Transverse colon (tissue), 4 donors: ENCODE data around the gene TSTD2. TPM values are rescaled to one million over a fixed set of nuclear protein-coding genes. Genes with fewer than 3 reads are reported as not detected.

ENCODE experiments used
- DNase-seq: peaks from one replicate; pipeline ENCODE4 v3.0.0-alpha.2; 2019
- H3K27ac ChIP-seq, 4 donors: fragments of 200-600 bp; sonication (generic); 2 replicates each; pipeline ENCODE4 v1.5.1; 2016 to 2018; ENCODE audit warnings: inconsistent platforms in 4 of 4
- H3K27me3 ChIP-seq: fragments of 200-600 bp; sonication (generic); 2 replicates; pipeline ENCODE4 v1.5.1; 2017; ENCODE audit warnings: inconsistent platforms
- H3K36me3 ChIP-seq, 4 donors: fragments of 200-600 bp; sonication (generic); 2 replicates each; pipeline ENCODE4 v1.5.1; 2017 to 2019; ENCODE audit warnings: inconsistent platforms in 4 of 4
- H3K4me1 ChIP-seq, 4 donors: fragments of 200-600 bp; sonication (generic); 2 replicates each; pipeline ENCODE4 v1.5.1; 2017 to 2020; ENCODE audit warnings: inconsistent platforms in 4 of 4
- H3K4me3 ChIP-seq, 4 donors: fragments of 200-600 bp; sonication (generic); 1 replicate in 1 of 4; 2 replicates in 3 of 4; pipeline versions ENCODE4 v1.5.1 to v1.6.1; 2017 to 2019; ENCODE audit warnings: inconsistent platforms in 4 of 4
- H3K9me3 ChIP-seq, 2 donors: fragments of 200-600 bp; sonication (generic); 2 replicates each; pipeline ENCODE4 v1.5.1; 2017 to 2019; ENCODE audit warnings: inconsistent platforms in 2 of 2
- EP300 ChIP-seq: sonication (generic); formaldehyde crosslinking; IDR thresholded peaks from one replicate; pipeline ENCODE4 v1.6.1; 2017; ENCODE audit warnings: antibody characterized with exemption, low read depth
- POLR2A ChIP-seq: fragments of 450-650 bp; IDR thresholded peaks from one replicate; pipeline ENCODE4 v1.6.1; 2016; ENCODE audit warnings: antibody characterized with exemption, mild to moderate bottlenecking, moderate library complexity
- POLR2AphosphoS5 ChIP-seq, 3 donors: sonication (generic); formaldehyde crosslinking; IDR thresholded peaks; one replicate each; pipeline ENCODE4 v1.6.1; 2016; ENCODE audit warnings: antibody characterized with exemption in 3 of 3
- WGBS, 2 donors: methylation state at CpG; one replicate each; pipeline ENCODE4 v1.1.5; 2018; ENCODE audit warnings: low coverage in 1 of 2; 5-methylcytosine and 5-hydroxymethylcytosine counted together
- in situ Hi-C, 4 donors: fragments of 200-750 bp; cut with MboI; loops; one replicate each; pipeline versions ENCODE4 v1.15.0 to v1.15.1; 2017; ENCODE audit warnings: low sequenced_read_pairs in 3 of 4, low pct_ligation_motif_present in 1 of 4, low pct_unique_long_range_greater_than_20kb in 1 of 4
- intact Hi-C: fragments of 100-400 bp; cut with DNase I; formaldehyde crosslinking; loops from one replicate; pipeline ENCODE4 v1.15.1; 2023; ENCODE audit warnings: low total_unique reads
- total RNA-seq, 4 donors: library from RNA; depleted of rRNA; stranded (reverse); fragments of >200 nt; gene quantifications; one replicate each; pipeline ENCODE4 v1.1.0, GENCODE V29; 2016
- TF ChIP-seq, protein P1 (sequence below), 5 experiments: fragments of 200-600 bp in 3 of 5; fragments of 450-650 bp in 2 of 5; sonication (generic) in 3 of 5; IDR thresholded peaks; 1 replicate in 2 of 5; 2 replicates in 3 of 5; pipeline ENCODE4 v1.5.1; 2016 to 2017; ENCODE audit warnings: antibody characterized with exemption in 5 of 5, inconsistent platforms in 3 of 5, mild to moderate bottlenecking in 2 of 5, moderate library complexity in 1 of 5

TSTD2 gene
- total RNA-seq, 4 donors from 2014 or later = 13.8 to 27.0 (median 20.3) TPM

DNA sequence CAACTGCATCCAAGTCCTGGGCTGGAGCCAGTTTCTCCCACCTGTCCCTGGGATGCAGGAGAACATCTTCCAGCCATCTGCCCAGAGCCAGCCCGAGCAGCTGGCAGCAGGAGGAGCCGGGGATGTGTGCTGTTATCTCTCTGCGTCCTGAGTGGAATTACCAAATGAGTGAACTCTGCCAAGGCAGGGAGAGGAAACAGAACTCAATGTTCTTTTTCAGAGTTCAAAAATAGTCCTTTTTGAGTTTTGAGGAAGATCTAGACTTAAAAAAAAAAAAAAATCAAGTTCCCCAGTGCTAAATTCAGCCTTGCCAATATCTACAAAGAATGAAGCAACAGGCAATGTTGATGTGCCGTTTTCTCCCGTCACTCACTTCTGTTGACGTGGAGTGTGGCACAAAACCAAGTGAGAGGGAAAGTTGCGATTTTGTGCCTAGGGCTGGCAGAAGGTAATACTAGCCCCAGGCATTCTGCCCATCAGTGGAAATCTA lies 75.5 kb downstream of the TSTD2 start:
- 33 to 58% methylated on average over 4 to 7 of the region's 7 CpGs for WGBS, 2 donors
- Histone ChIP-seq H3K4me3 (no peak overlapping the region), H3K27me3 (no peaks in the 10 kb centered on the region), H3K4me1 (peaks cover 8 to 20% (median 14%) of the 10 kb centered on the region in 4 donors), H3K27ac (peak overlapping the region; percentile 50 to 82 (median 66)), H3K36me3 (no peaks in the 10 kb centered on the region), H3K9me3 (no peaks in the 10 kb centered on the region)
- in situ Hi-C loops = no loop called here
- intact Hi-C loops = no loop called here
- peak in 2 of 3 donors; percentile 48 to 65 for TF ChIP-seq POLR2AphosphoS5 (IDR thresholded peaks at IDR 0.05)
- TF ChIP-seq POLR2A = no peak
- peak; percentile 3 for TF ChIP-seq EP300
- peak; percentile 44 for DNase-seq

DNA sequence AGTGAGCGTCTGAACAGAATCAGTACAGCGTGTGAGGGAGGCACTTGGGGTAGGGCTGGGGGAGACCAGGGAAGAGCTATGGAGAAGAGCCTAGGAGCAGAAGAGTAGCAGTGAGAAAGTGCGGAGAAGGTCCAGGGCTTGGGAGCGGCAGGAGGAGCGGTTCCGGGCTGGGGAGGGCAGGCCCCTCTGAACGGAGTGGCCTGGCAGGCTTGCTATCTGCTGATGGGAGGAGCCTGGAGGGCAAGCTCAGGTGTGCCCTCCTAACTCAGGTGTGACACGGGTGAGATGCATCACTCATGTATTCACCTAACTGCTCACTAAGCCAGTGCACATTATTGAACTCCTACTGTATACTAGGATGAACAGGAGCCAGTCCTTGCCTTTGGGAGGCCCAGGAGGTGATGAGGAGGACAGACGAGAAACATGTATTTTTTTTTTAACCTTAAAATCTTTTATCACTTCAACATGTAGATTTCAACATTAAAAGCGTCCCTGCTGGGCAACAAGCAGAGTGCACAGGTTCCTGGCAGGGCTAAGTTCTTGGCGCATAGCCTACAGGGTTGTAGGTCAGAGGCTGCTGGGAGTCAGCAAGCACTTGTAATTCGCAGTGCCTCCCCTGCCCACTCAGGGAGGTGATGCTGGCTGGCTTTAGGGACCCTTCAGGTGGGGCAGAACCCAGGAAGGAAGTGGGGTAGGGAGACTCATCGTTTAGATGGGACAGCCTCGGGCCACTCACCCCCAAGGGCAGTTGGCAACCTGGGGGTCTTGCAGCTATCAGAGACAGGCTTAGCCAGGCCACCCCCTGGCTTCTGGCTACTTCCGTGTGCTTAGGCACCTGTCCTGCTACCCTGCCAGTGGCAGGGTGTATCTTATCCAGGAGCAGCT lies 76.2 kb downstream of the TSTD2 start:
- no peaks in the 10 kb centered on the region for H3K27me3 ChIP-seq
- intact Hi-C loops = no loop called here
- H3K4me1 ChIP-seq = peaks cover 8 to 20% (median 14%) of the 10 kb centered on the region in 4 donors
- DNase-seq = no peak
- in situ Hi-C loops = no loop called here
- 65 to 72% methylated on average over 7 to 14 of the region's 15 CpGs for WGBS, 2 donors
- no peaks in the 10 kb centered on the region for H3K36me3 ChIP-seq
- H3K9me3 ChIP-seq = no peaks in the 10 kb centered on the region
- peak overlapping the region; percentile 50 to 82 (median 66) for H3K27ac ChIP-seq
- H3K4me3 ChIP-seq = no peak overlapping the region
- TF ChIP-seq POLR2AphosphoS5 (IDR thresholded peaks at IDR 0.05) (no peak), POLR2A (no peak), EP300 (no peak)
- TF ChIP-seq, protein P1, sequence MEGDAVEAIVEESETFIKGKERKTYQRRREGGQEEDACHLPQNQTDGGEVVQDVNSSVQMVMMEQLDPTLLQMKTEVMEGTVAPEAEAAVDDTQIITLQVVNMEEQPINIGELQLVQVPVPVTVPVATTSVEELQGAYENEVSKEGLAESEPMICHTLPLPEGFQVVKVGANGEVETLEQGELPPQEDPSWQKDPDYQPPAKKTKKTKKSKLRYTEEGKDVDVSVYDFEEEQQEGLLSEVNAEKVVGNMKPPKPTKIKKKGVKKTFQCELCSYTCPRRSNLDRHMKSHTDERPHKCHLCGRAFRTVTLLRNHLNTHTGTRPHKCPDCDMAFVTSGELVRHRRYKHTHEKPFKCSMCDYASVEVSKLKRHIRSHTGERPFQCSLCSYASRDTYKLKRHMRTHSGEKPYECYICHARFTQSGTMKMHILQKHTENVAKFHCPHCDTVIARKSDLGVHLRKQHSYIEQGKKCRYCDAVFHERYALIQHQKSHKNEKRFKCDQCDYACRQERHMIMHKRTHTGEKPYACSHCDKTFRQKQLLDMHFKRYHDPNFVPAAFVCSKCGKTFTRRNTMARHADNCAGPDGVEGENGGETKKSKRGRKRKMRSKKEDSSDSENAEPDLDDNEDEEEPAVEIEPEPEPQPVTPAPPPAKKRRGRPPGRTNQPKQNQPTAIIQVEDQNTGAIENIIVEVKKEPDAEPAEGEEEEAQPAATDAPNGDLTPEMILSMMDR (IDR thresholded peaks at IDR 0.05) = no peak

DNA sequence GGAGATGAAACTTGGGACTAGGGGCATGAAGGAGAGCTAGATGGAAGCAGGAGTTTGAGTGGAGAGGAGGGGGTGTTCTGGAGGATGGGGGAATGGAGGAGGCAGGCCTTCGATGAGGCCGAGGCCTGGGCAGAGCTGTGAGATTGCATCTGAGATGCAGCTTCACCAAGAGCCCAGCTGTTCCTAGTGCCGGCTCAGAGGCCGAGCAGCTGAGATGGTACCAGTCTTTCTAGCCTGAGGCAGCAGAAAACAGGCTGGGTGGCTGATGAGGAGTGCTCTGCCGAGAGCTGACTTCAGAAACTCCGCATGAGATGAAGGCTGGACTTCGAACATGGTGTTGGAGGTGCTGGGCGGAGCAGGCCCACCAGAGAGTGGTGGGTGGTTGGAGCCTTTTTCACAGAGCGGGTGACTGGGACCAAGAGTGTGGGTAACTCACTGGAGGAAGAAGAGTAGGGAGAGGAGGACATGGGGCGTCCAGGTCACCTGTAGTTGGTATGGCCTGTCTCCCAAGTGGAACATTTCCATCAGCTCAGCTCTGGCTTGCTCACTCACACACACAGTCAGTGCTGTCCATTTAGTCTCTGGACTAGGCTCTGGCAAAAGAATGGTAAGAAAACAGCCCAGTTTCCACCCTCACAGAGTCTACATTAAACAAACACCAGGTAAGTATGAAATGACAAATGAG lies 77.0 kb downstream of the TSTD2 start:
- no peaks in the 10 kb centered on the region for H3K9me3 ChIP-seq
- H3K4me3 ChIP-seq = no peak overlapping the region
- 95 to 100% methylated on average over 1 to 10 of the region's 10 CpGs for WGBS, 2 donors
- peaks cover 8 to 20% (median 14%) of the 10 kb centered on the region in 4 donors for H3K4me1 ChIP-seq
- intact Hi-C loops (no loop called here), in situ Hi-C loops (no loop called here)
- H3K27ac ChIP-seq = peak overlapping the region in 2 of 4 donors; percentile 67 to 82
- H3K36me3 ChIP-seq = no peaks in the 10 kb centered on the region
- no peak for DNase-seq
- no peaks in the 10 kb centered on the region for H3K27me3 ChIP-seq
- no peak for TF ChIP-seq POLR2AphosphoS5 (IDR thresholded peaks at IDR 0.05)

DNA sequence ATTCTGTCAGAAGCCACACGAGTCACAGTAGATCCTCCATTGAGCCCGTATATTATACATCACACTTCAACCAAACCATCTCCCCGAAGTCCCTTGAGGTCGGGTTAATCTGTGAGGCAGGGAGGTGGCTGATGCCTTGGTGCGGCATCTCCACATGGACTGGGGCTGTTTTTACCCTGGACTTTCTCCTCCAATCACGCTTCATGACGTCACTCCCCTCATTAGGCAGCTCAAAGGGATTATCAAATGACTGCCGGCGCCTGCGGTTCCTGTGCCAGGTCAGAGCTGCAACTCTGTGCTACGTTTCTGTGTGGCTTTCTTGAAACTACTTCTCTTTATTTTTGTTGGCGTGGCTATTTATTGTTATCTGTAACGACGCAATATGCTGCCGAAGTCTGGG lies 78.0 kb downstream of the TSTD2 start:
- Histone ChIP-seq H3K9me3 (no peaks in the 10 kb centered on the region), H3K27me3 (no peaks in the 10 kb centered on the region), H3K27ac (no peak overlapping the region), H3K4me1 (peaks cover 8 to 20% (median 14%) of the 10 kb centered on the region in 4 donors), H3K4me3 (no peak overlapping the region), H3K36me3 (no peaks in the 10 kb centered on the region)
- WGBS, 2 donors = 63 to 71% methylated on average over 13 to 15 of the region's 15 CpGs
- intact Hi-C loops = no loop called here
- DNase-seq = no peak
- TF ChIP-seq EP300 (no peak), POLR2AphosphoS5 (IDR thresholded peaks at IDR 0.05) (no peak), POLR2A (no peak)
- TF ChIP-seq, protein P1 (IDR thresholded peaks at IDR 0.05) = no peak
- in situ Hi-C loops = no loop called here

DNA sequence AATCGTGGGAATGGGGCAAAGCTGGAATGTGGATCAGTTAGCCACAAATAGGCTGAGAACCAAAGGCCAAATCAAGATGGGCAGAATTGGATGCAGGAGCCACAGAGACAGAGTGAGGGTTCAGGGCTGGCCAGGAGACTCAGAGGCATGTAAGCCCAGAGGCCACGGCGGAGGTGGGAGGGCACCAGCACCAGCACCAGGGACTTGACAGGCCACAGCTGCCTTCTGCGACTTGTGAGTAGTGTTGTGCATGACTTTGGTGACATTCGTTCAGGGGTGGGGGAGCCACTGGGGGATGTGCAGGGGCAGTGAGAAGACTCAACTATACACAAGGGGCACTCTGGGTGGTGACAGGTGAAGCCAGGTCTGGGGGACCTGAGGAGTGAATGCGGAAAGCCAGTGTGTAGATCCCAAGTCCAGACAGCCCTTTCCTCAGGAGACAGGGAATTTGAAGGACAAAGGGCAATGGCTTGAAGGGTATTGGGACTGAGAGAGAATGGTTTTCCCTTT lies 78.5 kb downstream of the TSTD2 start:
- H3K4me1 ChIP-seq = peaks cover 8 to 20% (median 14%) of the 10 kb centered on the region in 4 donors
- H3K36me3 ChIP-seq = no peaks in the 10 kb centered on the region
- no peaks in the 10 kb centered on the region for H3K27me3 ChIP-seq
- intact Hi-C loops = no loop called here
- no peak overlapping the region for H3K27ac ChIP-seq
- in situ Hi-C loops = no loop called here
- no peak for DNase-seq
- WGBS, 2 donors = 60 to 89% methylated on average over 1 to 5 of the region's 6 CpGs
- H3K9me3 ChIP-seq = no peaks in the 10 kb centered on the region
- H3K4me3 ChIP-seq = no peak overlapping the region
- no peak for TF ChIP-seq POLR2A
- no peak for TF ChIP-seq EP300
